ENCODE results near the gene CSF2RB.

The CSF2RB gene

DNA sequence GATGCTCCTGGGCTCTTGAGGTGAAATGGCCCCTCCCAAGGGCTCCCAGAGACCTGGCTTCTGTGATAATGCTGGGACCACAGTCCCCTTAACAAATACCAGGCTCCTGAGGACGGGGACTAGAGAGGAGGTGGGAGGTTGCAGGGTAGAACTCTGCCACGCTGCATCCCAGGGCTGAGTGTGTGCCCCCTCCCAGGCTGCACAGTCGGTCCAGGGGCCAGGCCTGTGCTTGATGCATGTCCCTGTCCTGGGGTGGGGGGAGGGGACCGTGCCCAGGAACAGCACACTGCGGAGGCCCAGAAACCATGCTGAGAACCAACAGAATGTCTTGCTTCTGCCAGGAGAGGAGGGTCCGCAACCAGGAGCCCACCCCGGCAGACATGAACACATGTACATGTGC, 9.3 kb downstream of the CSF2RB start:
- no peak for DNase-seq

DNA sequence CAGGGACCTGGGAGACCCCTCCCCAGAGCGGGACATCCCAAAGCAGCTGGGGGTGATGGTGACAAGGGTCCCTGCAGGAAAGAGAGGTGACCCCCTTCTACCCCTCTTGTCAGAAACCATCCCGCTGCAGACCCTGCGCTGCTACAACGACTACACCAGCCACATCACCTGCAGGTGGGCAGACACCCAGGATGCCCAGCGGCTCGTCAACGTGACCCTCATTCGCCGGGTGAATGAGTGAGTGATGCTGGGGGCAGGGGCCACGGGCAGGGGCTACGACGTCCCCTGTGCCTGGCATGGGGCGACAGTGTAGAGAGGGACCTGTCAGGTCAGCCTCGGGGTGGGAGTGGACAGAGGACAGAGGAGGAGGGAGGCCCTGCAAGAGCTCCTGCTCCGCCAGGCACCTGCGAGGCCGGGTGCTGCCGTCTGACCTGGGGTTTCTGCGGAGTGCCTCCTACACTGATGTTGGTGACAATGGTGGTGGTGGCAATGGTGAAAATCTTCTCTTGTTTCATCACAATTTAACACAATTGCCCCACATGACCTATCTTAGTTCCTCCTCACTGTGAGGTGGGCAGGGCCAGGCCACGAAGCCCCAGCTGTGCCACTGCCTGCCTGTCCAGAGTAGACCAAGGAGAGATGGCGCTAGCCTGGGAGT, 9.8 kb downstream of the CSF2RB start:
- DNase-seq: peak; percentile 4 to 9

DNA sequence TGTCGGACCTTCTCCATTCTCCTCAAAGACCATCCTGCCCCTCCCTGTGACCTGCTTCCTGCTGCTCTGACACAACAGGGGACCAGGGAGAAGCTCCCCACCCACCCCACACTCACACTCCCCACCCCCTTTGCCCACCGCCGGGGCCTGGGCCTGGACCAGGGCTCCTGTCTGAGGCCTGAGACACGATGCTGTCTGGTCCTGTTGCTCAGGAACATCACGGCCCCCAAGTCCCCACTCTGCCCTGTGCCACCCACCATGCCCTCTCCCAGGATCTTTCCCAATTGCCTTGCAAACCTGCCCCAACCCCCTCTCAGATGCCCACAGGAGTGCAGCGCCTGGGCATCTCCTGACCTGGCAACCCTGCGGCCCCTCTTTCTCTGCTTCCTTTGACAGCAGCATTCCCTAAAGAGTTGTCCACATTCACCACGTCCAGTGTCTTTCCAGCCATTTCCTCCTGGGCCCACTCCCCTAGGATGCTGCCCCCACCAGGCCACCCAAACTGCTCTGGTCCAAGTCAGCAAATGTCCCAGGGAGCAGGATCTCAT, 10.8 kb downstream of the CSF2RB start:
- no peak for DNase-seq

DNA sequence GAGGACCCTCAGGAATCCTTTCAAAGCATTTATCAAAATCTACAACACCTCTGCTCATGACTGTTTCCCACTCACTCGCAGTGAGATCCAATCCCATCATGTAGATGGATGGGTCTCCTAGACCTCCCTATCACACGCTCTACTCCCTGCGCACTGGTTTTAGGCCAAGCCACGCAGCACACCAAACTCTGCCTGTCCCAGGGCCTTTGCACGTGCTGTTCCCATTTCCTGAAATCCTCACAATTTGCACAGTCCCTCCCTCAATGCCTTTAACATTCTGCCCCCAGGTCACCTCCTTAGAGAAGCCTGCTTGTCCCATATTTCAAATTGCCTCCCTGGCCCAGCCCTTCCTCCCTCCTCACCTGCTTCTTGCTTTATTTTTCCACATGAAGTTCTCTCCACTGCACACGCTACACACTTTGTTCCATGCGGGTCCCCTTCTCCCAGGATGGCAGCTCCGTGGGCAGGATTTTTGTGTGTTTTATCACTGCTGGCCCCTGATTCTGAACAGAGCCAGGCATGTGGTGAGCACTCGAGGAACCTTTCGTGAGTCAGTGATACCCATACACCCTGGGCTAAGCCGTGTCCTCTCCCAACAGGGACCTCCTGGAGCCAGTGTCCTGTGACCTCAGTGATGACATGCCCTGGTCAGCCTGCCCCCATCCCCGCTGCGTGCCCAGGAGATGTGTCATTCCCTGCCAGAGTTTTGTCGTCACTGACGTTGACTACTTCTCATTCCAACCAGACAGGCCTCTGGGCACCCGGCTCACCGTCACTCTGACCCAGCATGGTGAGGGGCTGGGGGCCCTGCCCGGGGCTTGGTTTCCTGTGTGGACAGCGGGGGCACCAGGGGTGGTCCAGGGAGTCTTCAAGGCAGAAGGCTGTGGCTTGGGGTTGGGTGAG, 12.2 kb downstream of the CSF2RB start:
- no peak for DNase-seq

DNA sequence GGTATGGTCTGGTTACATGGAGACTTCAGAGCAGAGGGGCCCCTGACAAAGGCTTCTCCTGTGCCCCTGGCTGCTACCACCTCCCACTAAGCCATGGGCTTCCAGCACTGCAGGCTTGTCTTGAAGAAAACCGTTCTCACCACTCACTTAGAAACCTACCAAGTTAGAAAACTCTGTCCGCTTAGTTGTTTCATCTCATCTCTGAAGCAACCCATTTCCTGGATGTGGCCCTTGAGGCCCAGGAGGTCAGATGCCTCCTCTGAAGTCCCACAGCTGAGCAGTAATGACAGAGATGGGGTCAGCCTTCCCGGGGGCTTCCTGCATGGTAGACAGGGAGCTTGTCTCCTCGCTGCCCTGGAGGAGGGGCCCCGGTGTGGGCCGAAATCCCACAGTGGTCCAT, 12.9 kb downstream of the CSF2RB start:
- no peak for DNase-seq

DNA sequence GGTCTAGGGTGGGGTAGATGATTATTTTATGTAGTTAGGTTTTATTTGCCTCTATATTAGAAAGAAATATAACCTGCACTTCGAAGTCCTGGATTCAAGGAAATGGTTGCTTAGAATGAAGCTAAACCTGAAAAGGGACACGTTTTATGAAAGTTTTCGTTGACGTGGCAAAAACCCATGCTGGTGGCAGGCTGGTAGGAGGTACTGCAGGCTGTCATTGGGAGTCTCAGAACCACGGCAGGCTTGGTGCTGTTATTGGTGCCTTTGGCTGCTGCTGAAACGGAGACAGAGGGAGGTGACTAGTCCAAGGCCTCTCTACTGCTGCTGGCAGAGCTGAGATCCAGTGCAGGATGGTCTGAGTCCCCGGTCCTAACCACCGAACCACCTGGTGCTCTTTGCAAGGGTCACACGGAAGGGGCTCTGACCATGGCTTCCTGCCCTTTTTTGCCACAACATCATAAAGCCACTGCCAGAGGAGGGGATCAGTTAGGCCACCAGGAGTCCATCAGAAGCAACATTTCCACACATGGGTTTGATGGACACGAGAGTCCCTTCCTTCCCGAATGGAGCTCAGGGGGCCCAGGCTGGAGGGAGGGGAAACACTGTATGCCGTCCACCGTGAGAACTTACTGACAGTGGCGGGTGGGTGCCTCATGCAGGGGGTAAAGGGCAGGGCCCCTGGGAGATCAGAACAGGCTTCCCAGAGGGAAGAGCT, 13.4 kb downstream of the CSF2RB start:
- DNase-seq: no peak

DNA sequence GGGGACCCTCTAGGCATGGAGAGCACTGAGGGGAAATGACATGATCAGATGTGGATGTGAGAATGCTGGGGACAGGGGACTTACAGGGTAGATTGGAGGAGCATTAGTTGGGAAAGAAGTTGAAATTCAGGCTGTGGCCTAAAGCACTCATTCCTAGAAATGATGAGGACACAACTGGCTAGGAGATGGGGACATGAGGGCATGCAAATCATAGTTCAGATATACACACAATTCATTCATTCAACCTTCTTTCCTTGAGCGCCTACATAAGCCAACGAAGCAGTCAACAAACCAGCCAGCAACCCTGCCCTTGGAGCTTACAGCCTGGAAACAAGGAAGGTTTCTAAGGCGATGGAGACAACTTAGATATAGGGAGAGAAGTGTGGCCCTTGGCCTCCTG, 14.2 kb downstream of the CSF2RB start:
- no peak for DNase-seq

DNA sequence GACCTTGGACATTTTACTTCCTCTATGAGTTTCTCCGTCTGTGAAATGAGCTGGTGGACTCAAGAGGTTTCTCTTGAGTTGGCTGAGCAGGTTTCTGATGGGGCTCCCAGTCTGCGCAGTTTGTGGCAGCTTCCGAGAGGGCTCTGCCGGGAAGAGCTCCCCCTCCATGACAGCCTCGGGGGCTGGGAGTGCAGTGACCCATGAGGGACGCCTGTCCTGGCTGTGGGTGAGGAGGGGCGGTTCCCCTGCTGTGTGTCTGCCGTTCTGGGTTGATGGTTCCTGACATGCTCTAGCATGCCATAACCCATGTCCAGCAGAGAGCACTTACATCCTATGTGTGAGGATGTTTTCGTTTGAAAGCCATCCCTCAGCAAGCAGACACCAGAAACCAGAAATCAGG, 14.8 kb downstream of the CSF2RB start:
- no peak for DNase-seq

DNA sequence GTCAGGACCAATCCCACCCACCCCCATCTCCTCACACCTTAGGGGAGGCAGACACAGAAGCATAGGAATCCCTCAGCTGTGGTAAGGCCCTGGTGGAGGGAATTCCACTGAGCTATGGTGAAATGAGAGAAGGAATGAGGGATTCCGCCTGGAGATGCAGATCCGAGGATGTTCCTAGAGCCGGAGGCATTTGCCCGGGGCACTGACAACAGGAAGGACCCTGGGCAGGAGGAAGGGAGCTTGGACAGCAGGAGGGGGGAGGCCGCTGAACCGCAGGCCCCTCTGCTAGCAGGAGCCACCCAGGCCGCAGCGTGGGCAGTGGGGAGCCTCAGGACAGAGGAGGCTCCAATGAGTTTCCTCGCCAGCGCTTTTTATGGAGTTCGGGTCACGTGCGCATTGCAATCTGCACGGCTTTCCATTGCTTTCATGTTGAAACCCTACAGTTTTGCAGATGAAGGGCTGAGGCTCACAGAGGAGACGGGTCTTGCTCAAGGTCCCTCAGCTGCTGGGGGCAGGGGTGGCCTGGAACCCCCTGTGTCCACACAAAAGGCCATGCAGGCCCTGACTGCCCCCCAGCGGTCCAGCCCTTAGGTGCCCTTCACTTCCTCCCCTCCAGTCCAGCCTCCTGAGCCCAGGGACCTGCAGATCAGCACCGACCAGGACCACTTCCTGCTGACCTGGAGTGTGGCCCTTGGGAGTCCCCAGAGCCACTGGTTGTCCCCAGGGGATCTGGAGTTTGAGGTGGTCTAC, 15.5 kb downstream of the CSF2RB start:
- DNase-seq: no peak

DNA sequence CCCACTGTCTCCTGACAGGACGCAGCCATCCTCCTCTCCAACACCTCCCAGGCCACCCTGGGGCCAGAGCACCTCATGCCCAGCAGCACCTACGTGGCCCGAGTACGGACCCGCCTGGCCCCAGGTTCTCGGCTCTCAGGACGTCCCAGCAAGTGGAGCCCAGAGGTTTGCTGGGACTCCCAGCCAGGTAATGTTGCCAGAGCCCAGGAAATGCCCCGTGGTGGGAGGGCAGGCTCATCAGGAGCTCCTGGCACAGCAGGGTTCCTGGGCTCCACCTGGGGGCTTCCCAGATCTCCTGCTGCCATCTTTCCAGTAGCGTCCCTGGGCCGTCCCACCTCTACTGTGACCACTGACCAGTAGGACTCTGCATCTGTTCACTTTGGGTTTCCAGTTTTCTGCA, 16.2 kb downstream of the CSF2RB start:
- no peak for DNase-seq

DNA sequence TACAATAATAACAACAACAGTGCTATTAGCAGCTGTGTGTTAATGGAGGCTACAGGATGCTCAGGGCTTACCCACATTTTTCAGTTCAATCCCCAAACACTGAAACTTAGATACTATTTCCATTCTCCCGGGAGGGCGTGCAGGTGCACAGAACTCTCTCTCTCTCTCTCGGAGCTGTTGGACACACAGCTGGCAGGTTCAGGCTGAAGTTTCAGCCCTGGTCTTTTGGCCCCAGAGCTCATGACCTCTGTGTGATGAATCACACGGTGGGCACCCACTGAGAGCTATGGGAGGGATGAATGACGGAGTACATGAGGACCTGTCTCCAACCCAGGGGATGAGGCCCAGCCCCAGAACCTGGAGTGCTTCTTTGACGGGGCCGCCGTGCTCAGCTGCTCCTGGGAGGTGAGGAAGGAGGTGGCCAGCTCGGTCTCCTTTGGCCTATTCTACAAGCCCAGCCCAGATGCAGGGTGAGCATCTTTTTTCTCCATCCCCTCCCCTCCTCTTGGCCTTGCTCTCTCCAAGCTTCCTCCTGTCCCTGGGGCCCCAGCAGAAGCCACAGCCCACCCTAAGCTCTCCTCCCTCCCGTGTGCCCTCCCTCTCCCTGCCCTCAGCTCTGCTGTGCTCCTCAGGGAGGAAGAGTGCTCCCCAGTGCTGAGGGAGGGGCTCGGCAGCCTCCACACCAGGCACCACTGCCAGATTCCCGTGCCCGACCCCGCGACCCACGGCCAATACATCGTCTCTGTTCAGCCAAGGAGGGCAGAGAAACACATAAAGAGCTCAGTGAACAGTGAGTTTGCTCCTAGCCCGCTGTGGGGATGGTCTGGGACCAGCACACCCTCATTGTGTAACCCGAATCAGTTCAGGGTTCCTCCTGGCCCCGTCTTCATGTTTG, 16.9 kb downstream of the CSF2RB start:
- DNase-seq: no peak

DNA sequence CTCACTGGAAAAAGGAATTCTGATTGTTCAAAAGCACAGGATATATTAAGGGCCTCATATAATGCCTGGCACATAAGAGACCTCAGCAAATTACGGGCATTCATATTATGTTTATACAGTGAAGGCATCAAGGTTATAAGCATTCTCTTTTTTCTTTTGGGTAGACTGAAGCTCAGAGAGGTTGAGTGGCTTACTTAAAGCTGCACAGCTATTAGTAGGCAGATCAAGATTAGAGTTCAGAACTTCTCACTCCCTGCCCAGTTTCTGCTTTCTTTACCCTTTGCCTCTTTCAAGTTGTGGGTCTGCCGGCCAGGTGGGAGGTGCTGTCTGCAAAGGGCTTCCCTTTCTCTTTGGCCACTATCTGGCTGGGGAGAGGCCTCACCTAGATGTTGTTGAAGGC, 18.0 kb downstream of the CSF2RB start:
- DNase-seq: no peak

DNA sequence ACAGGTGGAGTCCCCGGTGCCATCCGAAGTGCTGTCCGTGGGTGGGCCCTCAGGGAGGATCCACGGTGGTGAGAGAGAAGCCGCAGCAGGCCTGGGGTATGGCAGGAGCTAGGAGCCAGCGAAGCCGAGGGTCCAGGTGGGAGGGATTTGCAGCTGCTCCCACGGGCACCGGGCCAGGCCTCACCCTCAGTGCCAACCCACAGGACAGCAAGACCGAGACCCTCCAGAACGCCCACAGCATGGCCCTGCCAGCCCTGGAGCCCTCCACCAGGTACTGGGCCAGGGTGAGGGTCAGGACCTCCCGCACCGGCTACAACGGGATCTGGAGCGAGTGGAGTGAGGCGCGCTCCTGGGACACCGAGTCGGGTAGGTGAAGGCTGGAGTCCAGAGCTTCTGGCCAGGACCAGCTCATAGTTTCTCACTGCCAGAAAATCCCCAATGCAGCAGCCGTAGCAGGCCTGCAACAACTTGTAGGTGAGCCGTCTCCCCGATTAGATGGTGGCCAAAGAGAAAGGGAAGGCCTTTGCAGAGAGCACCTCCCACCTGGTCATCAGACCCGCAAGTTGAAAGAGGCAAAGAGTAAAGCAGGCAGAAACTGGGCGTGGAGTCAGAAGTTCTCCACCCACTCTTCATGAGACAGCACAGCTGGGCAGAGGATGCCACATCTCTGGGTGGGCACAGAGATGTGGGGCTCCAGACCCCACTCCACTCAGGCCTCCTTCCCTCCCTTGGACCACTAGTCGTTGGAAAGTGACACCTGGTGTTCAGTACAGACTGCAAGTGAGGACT, 20.4 kb downstream of the CSF2RB start:
- no peak for DNase-seq

DNA sequence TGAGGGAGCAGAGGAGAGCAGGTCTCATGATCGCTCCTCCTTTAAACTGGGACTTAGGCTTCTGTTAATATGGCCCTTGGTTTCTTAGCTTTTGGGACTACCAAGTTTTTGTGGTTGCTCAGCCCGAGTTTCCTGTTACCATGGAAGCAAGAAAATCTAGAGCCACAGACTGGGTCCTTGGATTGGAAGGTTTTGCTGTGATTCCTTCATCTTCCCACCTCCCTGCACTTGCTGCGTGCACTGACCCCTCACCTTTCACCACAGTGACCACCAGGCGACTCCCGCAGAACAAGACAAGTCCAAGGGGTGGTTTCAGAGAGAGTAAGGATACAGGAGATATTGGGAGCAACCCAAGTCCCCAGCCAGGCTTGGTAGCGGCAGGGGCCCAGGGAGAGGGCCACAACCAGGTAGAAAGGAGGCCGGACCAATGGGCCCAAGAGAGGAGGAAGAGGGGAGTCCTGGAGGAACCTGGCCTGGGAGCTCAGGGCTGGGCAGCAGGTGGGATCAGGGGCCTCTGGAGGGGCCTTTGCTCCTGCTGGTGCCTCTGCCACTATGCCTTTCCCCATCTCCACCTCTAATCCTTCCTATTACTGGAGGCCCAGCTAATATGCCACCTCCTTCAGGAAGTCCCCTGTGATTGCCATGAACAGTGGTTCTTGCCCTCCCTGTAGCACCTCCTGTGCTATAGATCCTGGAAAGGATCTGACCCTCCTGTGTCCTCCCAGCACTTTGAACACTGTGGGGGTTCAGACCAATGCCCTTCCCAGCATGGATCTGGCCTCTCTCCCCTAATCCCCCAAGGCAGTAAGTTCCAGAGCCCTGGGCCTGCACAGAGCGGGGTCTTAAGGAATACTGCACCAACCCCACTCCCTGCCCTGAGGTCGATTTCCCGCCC, 21.2 kb downstream of the CSF2RB start:
- DNase-seq: no peak

DNA sequence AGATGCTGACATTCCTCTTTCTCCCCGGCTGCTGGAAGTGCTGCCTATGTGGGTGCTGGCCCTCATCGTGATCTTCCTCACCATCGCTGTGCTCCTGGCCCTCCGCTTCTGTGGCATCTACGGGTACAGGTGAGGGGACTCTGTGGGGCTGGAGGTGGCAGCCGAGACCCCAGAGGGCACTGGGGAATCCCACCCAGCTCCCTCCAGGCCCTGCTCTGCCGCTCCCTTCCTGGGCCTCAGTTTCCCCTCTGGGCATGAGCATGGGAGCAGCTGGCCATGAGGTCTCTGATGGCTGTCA, 21.8 kb downstream of the CSF2RB start:
- no peak for DNase-seq

DNA sequence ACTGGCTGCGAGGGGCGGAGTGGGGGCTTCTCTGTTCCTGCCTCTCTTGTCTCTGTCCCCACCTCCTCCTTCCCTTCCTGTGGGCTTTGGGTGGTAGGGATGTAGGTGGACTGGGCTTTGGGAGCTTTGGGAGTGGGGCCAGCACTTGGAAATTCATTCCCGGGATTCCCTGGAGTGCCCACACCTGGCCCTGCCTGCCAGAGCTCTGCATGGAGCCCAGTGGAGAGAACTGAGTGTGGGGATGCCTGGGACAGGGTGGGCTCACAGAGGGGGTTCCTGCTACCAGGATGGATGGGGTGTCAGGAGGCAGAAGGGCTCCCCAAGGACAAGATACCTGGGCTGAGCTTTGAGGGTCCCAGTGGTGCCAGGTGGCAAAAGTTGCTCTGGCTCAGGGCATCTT, 22.3 kb downstream of the CSF2RB start:
- DNase-seq: no peak

DNA sequence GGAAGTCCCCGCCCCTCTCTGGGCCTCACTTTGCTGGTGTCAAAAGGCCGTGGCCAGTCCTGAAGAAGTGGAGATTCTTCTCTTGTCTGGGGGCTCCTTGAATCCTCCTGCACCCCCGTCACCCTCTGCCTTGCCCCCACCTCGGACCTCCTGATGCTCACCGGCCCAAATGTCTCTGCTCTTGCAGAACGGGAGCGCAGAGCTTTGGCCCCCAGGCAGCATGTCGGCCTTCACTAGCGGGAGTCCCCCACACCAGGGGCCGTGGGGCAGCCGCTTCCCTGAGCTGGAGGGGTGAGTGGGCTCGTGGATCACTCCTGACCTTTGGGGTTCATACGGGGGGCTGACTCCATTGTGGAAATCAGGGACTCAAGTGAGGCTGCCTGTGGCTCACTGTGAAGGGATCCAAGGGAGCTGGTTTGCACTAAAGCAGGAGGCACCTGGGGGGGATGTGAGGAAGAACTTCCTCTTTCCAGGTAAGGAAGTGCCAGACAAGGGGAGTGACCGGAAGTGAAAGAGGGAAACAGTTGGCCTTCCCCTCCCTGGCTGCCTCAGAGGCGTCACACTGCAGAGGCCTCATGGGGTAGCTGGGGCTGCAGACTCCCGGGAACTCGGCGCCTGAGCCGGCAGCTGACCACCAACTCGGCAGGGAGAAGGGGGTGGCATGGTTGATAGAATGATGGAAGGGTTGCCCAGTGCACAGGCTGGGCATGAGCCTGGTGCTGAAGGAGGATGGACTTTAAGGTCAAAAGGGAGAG, 23.1 kb downstream of the CSF2RB start:
- DNase-seq: peak in 1 of 2 experiments; percentile 4

DNA sequence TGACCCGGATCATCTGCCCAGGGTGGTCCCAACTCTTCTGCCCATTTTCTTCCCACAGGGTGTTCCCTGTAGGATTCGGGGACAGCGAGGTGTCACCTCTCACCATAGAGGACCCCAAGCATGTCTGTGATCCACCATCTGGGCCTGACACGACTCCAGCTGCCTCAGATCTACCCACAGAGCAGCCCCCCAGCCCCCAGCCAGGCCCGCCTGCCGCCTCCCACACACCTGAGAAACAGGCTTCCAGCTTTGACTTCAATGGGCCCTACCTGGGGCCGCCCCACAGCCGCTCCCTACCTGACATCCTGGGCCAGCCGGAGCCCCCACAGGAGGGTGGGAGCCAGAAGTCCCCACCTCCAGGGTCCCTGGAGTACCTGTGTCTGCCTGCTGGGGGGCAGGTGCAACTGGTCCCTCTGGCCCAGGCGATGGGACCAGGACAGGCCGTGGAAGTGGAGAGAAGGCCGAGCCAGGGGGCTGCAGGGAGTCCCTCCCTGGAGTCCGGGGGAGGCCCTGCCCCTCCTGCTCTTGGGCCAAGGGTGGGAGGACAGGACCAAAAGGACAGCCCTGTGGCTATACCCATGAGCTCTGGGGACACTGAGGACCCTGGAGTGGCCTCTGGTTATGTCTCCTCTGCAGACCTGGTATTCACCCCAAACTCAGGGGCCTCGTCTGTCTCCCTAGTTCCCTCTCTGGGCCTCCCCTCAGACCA, 24.0 kb downstream of the CSF2RB start:
- DNase-seq: no peak

DNA sequence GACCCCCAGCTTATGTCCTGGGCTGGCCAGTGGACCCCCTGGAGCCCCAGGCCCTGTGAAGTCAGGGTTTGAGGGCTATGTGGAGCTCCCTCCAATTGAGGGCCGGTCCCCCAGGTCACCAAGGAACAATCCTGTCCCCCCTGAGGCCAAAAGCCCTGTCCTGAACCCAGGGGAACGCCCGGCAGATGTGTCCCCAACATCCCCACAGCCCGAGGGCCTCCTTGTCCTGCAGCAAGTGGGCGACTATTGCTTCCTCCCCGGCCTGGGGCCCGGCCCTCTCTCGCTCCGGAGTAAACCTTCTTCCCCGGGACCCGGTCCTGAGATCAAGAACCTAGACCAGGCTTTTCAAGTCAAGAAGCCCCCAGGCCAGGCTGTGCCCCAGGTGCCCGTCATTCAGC, 24.6 kb downstream of the CSF2RB start:
- no peak for DNase-seq
